GM19438 (cell line): ENCODE results near the gene LCE2B.
"Not testable (repeated sequence)": the region's sequence is repeated elsewhere in the genome, so short reads cannot be mapped to it uniquely, and the experiment has no call there.

Experiments
- ATAC-seq: cut with Tn5 transposase; IDR thresholded peaks from one replicate; pipeline ENCODE4 v1.9.1; 2021; ENCODE audit warnings: low read depth; ENCODE audit not compliant: unreplicated experiment

The LCE2B gene

GRCh38 chr1:152685823-152686222 is at the start of gene LCE2B:
Gene LCE2B, plus strand, starts transcription at chr1:152686123. Its CDS starts 721 bp downstream, at chr1:152686844.
- not testable (repeated sequence) for ATAC-seq

- ATAC-seq: no peak
These were observed 45.6 kb upstream of the LCE2B start for GRCh38 chr1:152640351-152640750.

- no peak for ATAC-seq
These were observed 42.0 kb upstream of the LCE2B start for GRCh38 chr1:152643945-152644344.

GRCh38 chr1:152645146-152645545 is 40.8 kb upstream of the LCE2B start:
- no peak for ATAC-seq

- ATAC-seq: no peak
These were observed 39.3 kb upstream of the LCE2B start for GRCh38 chr1:152646656-152647055.

- no peak for ATAC-seq
These were observed 31.8 kb upstream of the LCE2B start for GRCh38 chr1:152654110-152654509.

- ATAC-seq: no peak
These were observed 29.5 kb upstream of the LCE2B start for GRCh38 chr1:152656459-152656858.

GRCh38 chr1:152657677-152658076 is 28.2 kb upstream of the LCE2B start:
- ATAC-seq: no peak

GRCh38 chr1:152658649-152659048 is 27.3 kb upstream of the LCE2B start:
- no peak for ATAC-seq

- ATAC-seq: no peak
These were observed 22.8 kb upstream of the LCE2B start, which contains the start of gene LCE2D for GRCh38 chr1:152663098-152663497. Gene LCE2D, plus strand, starts transcription at chr1:152663380. Its CDS starts 726 bp downstream, at chr1:152664106.

- not testable (repeated sequence) for ATAC-seq
These were observed 19.8 kb upstream of the LCE2B start for GRCh38 chr1:152666171-152666570.

GRCh38 chr1:152667648-152668047 is 18.3 kb upstream of the LCE2B start:
- no peak for ATAC-seq

- ATAC-seq: no peak
These were observed 12.9 kb upstream of the LCE2B start for GRCh38 chr1:152673016-152673415.

GRCh38 chr1:152674983-152675382 is 10.9 kb upstream of the LCE2B start, which contains the start of gene LCE2C:
Gene LCE2C, plus strand, starts transcription at chr1:152675279. Its CDS starts 737 bp downstream, at chr1:152676016.
- not testable (repeated sequence) for ATAC-seq

- ATAC-seq: no peak
These were observed 6.5 kb upstream of the LCE2B start for GRCh38 chr1:152679459-152679858.

- ATAC-seq: no peak
These were observed 4.3 kb upstream of the LCE2B start for GRCh38 chr1:152681616-152682015.

GRCh38 chr1:152683846-152684245 is 2.1 kb upstream of the LCE2B start:
- ATAC-seq: no peak

GRCh38 chr1:152697701-152698600 is 12.0 kb downstream of the LCE2B start, which contains the start of gene LCE2A:
Gene LCE2A, plus strand, starts transcription at chr1:152698345. Its CDS starts 557 bp downstream, at chr1:152698902.
- no peak for ATAC-seq

- ATAC-seq: no peak
These were observed 13.8 kb downstream of the LCE2B start for GRCh38 chr1:152699746-152700145.

- no peak for ATAC-seq
These were observed 21.9 kb downstream of the LCE2B start, which contains the start of gene LCE4A for GRCh38 chr1:152707860-152708259. Gene LCE4A, plus strand, starts transcription at chr1:152708160. Its CDS starts 916 bp downstream, at chr1:152709076.

GRCh38 chr1:152718238-152718637 is 32.3 kb downstream of the LCE2B start:
- no peak for ATAC-seq

- no peak for ATAC-seq
These were observed 39.3 kb downstream of the LCE2B start for GRCh38 chr1:152725261-152725660.
